SK-N-SH (cell line): ENCODE data around the gene TSSK6. TPM values are rescaled to one million over a fixed set of nuclear protein-coding genes. Genes with fewer than 3 reads are reported as not detected.

ENCODE experiments used
- CTCF ChIA-PET: fragments of 300-600, 350-600 bp; formaldehyde crosslinking; extraction: SDS; loops from one replicate; lab custom pipeline; 2021; lab: Yijun Ruan, JAX
- POLR2A ChIA-PET: fragments of 350-600 bp; sonication (Branson Sonifier 250); formaldehyde crosslinking; extraction: SDS; loops from one replicate; lab custom pipeline; 2020; ENCODE audit warnings: antibody characterized with exemption, inconsistent platforms; lab: Yijun Ruan, JAX
- DNase-seq: peaks from one replicate; pipeline ENCODE4 v3.0.0; 2012
- H2AFZ ChIP-seq: fragments of 200-600 bp; sonication (generic); 2 replicates; pipeline ENCODE4 v1.8.1; 2016; ENCODE audit warnings: antibody characterized with exemption, mild to moderate bottlenecking, low read depth
- H3F3A ChIP-seq: fragments of 200-600 bp; sonication (generic); replicated peaks from 2 replicates; pipeline ENCODE3; 2016; ENCODE audit warnings: antibody characterized with exemption, mild to moderate bottlenecking; ENCODE audit not compliant: insufficient read depth
- H3K27ac ChIP-seq, 2 experiments: fragments of 200-500 bp in 1 of 2; fragments of 200-600 bp in 1 of 2; sonication (Bioruptor generic) in 1 of 2; sonication (generic), shearing (Covaris generic) in 1 of 2; 2 replicates each; pipeline versions ENCODE4 v1.5.1 to v1.6.1; 2014 to 2016; ENCODE audit warnings: low read depth in 2 of 2, inconsistent platforms in 1 of 2, low read length in 1 of 2, mild to moderate bottlenecking in 1 of 2, mixed read lengths in 1 of 2
- H3K27me3 ChIP-seq: fragments of 200-600 bp; sonication (generic), shearing (Covaris generic); 2 replicates; pipeline ENCODE4 v1.6.1; 2016; ENCODE audit warnings: mixed run types; ENCODE audit not compliant: insufficient read depth
- H3K36me3 ChIP-seq, 2 experiments: fragments of 200-500 bp in 1 of 2; fragments of 200-600 bp in 1 of 2; sonication (Bioruptor generic) in 1 of 2; sonication (generic) in 1 of 2; replicated peaks in 1 of 2; 2 replicates each; pipeline versions ENCODE3 to v1.5.1; 2014 to 2016; ENCODE audit warnings: low read length in 1 of 2, mild to moderate bottlenecking in 1 of 2; ENCODE audit not compliant: insufficient read depth in 2 of 2, control insufficient read depth in 1 of 2
- H3K4me1 ChIP-seq, 2 experiments: fragments of 200-500 bp in 1 of 2; fragments of 200-600 bp in 1 of 2; sonication (Bioruptor generic) in 1 of 2; sonication (generic), shearing (Covaris generic) in 1 of 2; 2 replicates each; pipeline versions ENCODE4 v1.5.1 to v1.6.1; 2014 to 2016; ENCODE audit warnings: low read depth in 1 of 2, low read length in 1 of 2, mixed run types in 1 of 2; ENCODE audit not compliant: insufficient read depth in 2 of 2, control insufficient read depth in 1 of 2
- H3K4me2 ChIP-seq: fragments of 200-600 bp; sonication (generic), shearing (Covaris generic); 2 replicates; pipeline ENCODE4 v1.6.1; 2017; ENCODE audit warnings: mixed run types
- H3K4me3 ChIP-seq, 2 experiments: fragments of 200-500 bp in 1 of 2; fragments of 200-600 bp in 1 of 2; sonication (Bioruptor generic) in 1 of 2; sonication (generic), shearing (Covaris generic) in 1 of 2; 2 replicates each; pipeline versions ENCODE4 v1.5.1 to v1.8.1; 2014 to 2016; ENCODE audit warnings: low read depth in 2 of 2, inconsistent platforms in 1 of 2, low read length in 1 of 2, mild to moderate bottlenecking in 1 of 2, mixed read lengths in 1 of 2, moderate library complexity in 1 of 2
- H3K79me2 ChIP-seq: fragments of 200-600 bp; sonication (generic); 2 replicates; pipeline ENCODE4 v1.8.1; 2017; ENCODE audit warnings: mild to moderate bottlenecking; ENCODE audit not compliant: insufficient read depth
- H3K9ac ChIP-seq: fragments of 200-600 bp; sonication (generic); 2 replicates; pipeline ENCODE4 v1.6.1; 2017; ENCODE audit warnings: mixed run types
- H3K9me2 ChIP-seq: fragments of 200-600 bp; sonication (generic); 2 replicates; pipeline ENCODE4 v1.6.1; 2017; ENCODE audit warnings: mixed run types
- H3K9me3 ChIP-seq: fragments of 200-600 bp; sonication (generic); 2 replicates; pipeline ENCODE4 v1.6.1; 2017; ENCODE audit warnings: mixed run types, mild to moderate bottlenecking, moderate library complexity
- H4K20me1 ChIP-seq: fragments of 200-600 bp; sonication (generic); 2 replicates; pipeline ENCODE4 v1.6.1; 2017; ENCODE audit warnings: mild to moderate bottlenecking, mixed run types; ENCODE audit not compliant: insufficient read depth
- CHD2 ChIP-seq: fragments of 150-350 bp; IDR thresholded peaks from 2 replicates; pipeline ENCODE4 v1.6.1; 2018; ENCODE audit warnings: low read length; ENCODE audit not compliant: partially characterized antibody
- ELF1 ChIP-seq: IDR thresholded peaks from 2 replicates; pipeline ENCODE4 v1.4.0; 2012
- EP300 ChIP-seq, 2 experiments: IDR thresholded peaks; 2 replicates each; pipeline versions ENCODE4 v1.4.0 to v1.6.1; 2012; ENCODE audit warnings: borderline replicate concordance in 1 of 2, low read depth in 1 of 2, low read length in 1 of 2
- EZH2phosphoT487 ChIP-seq: fragments of 200-600 bp; sonication (generic); IDR thresholded peaks from 2 replicates; pipeline ENCODE4 v1.6.1; 2017; ENCODE audit warnings: low read depth, mixed run types, mild to moderate bottlenecking, antibody characterized with exemption, moderate library complexity, borderline replicate concordance
- FOSL2 ChIP-seq: IDR thresholded peaks from 2 replicates; pipeline ENCODE4 v1.4.0; 2012; ENCODE audit warnings: low read depth, mild to moderate bottlenecking, moderate library complexity, borderline replicate concordance
- FOXJ3 ChIP-seq: sonication (generic); formaldehyde crosslinking; IDR thresholded peaks from 2 replicates; pipeline ENCODE4 v1.5.1; 2020; ENCODE audit warnings: mild to moderate bottlenecking, missing genetic modification reagents
- GABPA ChIP-seq: IDR thresholded peaks from 2 replicates; pipeline ENCODE4 v1.4.0; 2012; ENCODE audit warnings: low read depth, mild to moderate bottlenecking
- MAX ChIP-seq: IDR thresholded peaks from 2 replicates; pipeline ENCODE4 v1.4.0; 2012; ENCODE audit warnings: low read depth
- MEF2A ChIP-seq: IDR thresholded peaks from 2 replicates; pipeline ENCODE4 v1.4.0; 2012; ENCODE audit warnings: low read depth, borderline replicate concordance
- NFIC ChIP-seq: IDR thresholded peaks from 2 replicates; pipeline ENCODE4 v1.4.0; 2012; ENCODE audit warnings: borderline replicate concordance
- NRF1 ChIP-seq: IDR thresholded peaks from 2 replicates; pipeline ENCODE4 v1.6.1; 2012; ENCODE audit warnings: low read depth, mild to moderate bottlenecking, low read length
- RAD21 ChIP-seq: IDR thresholded peaks from 2 replicates; pipeline ENCODE4 v1.6.1; 2012; ENCODE audit warnings: mild to moderate bottlenecking, low read length
- RXRA ChIP-seq: IDR thresholded peaks from 2 replicates; pipeline ENCODE4 v1.4.0; 2012; ENCODE audit warnings: low read depth, mild to moderate bottlenecking, borderline replicate concordance
- SIN3A ChIP-seq: IDR thresholded peaks from 2 replicates; pipeline ENCODE4 v1.6.1; 2012; ENCODE audit warnings: low read depth, mild to moderate bottlenecking, low read length, moderate library complexity, borderline replicate concordance
- SMC3 ChIP-seq: IDR thresholded peaks from 2 replicates; pipeline ENCODE4 v1.6.1; 2012; ENCODE audit warnings: low read depth, low read length, improper control_type of control experiment
- TAF1 ChIP-seq: IDR thresholded peaks from 2 replicates; pipeline ENCODE4 v1.6.1; 2012; ENCODE audit warnings: low read depth, mild to moderate bottlenecking, low read length, moderate library complexity, borderline replicate concordance
- TCF12 ChIP-seq: IDR thresholded peaks from 2 replicates; pipeline ENCODE4 v1.4.0; 2012
- TEAD4 ChIP-seq: IDR thresholded peaks from 2 replicates; pipeline ENCODE4 v1.4.0; 2012; ENCODE audit warnings: mild to moderate bottlenecking, borderline replicate concordance; ENCODE audit not compliant: insufficient read depth
- USF1 ChIP-seq: IDR thresholded peaks from 2 replicates; pipeline ENCODE4 v1.4.0; 2012; ENCODE audit warnings: low read depth, borderline replicate concordance
- USF2 ChIP-seq: fragments of 150-350 bp; IDR thresholded peaks from 2 replicates; pipeline ENCODE4 v1.6.1; 2017; ENCODE audit warnings: antibody characterized with exemption, low read length, low read depth, borderline replicate concordance
- ZBTB33 ChIP-seq: IDR thresholded peaks from 2 replicates; pipeline ENCODE4 v1.4.0; 2012; ENCODE audit warnings: low read depth, borderline replicate concordance
- WGBS: methylation state at CpG from one replicate; pipeline ENCODE4 v1.1.6; 2017; ENCODE audit warnings: low lambda C conversion rate; 5-methylcytosine and 5-hydroxymethylcytosine counted together
- polyA plus RNA-seq, 3 experiments: library from polyadenylated mRNA; depleted of rRNA; stranded (reverse); fragments of >200 nt; gene quantifications; 2 replicates each; pipeline ENCODE4 v1.2.3, GENCODE V29; 2012

TSSK6 gene
- polyA plus RNA-seq, 1 of the 3 experiments (the other 2 are of a cell fraction): 3.1 TPM

GRCh38 chr19:19493841-19494546 lies 21.4 kb downstream of the TSSK6 start:
- TF ChIP-seq EP300 (IDR thresholded peaks at IDR 0.05; ENCODE audit: borderline replicate concordance in 1 of 2, low read depth in 1 of 2, low read length in 1 of 2): no peak
- no peak for TF ChIP-seq FOXJ3 (CRISPR knock-in tag)
- TF ChIP-seq ELF1: no peak
- no peak for TF ChIP-seq USF1
- TF ChIP-seq SIN3A: no peak
- no peak for TF ChIP-seq RXRA
- TF ChIP-seq GABPA: no peak
- no peak for TF ChIP-seq TEAD4
- TF ChIP-seq SMC3: no peak
- POLR2A ChIA-PET: no interaction called here
- no peaks in the 10 kb centered on the region for H3K27me3 ChIP-seq
- peaks cover 4 to 44% of the 10 kb centered on the region in 2 experiments for H3K36me3 ChIP-seq
- DNase-seq: no peak
- H3K4me1 ChIP-seq: peaks cover 12 to 13% of the 10 kb centered on the region in 2 experiments
- no peaks in the 10 kb centered on the region for H3K9me3 ChIP-seq
- no peak overlapping the region for H3K4me2 ChIP-seq
- H3K9ac ChIP-seq: no peak overlapping the region
- WGBS: 89% methylated on average over 10 of the region's 15 CpGs
- H2AFZ ChIP-seq: no peak overlapping the region
- H3K27ac ChIP-seq: no peak overlapping the region
- H3F3A ChIP-seq: peaks cover 12% of the 10 kb centered on the region
- peaks cover 40% of the 10 kb centered on the region for H3K79me2 ChIP-seq
- CTCF ChIA-PET: interaction anchor here (0.6 to 9.7 kb wide), 5 partner anchors 11 to 298 kb away, joined by 3 to 172 read pairs (median 3); no protein-coding TSS in a partner anchor
- H3K4me3 ChIP-seq: no peak overlapping the region
- H4K20me1 ChIP-seq: no peaks in the 10 kb centered on the region
- H3K9me2 ChIP-seq: no peaks in the 10 kb centered on the region

GRCh38 chr19:19492026-19492610 lies 23.2 kb downstream of the TSSK6 start:
- Histone ChIP-seq H3K9me3 (no peaks in the 10 kb centered on the region), H3K4me1 (peaks cover 23 to 31% of the 10 kb centered on the region in 2 experiments), H3K79me2 (peaks cover 44% of the 10 kb centered on the region), H3K4me3 (no peak overlapping the region), H2AFZ (no peak overlapping the region), H4K20me1 (no peaks in the 10 kb centered on the region), H3F3A (peaks cover 21% of the 10 kb centered on the region), H3K9ac (no peak overlapping the region), H3K36me3 (peaks cover 4 to 33% of the 10 kb centered on the region in 2 experiments), H3K27ac (no peak overlapping the region), H3K9me2 (no peaks in the 10 kb centered on the region), H3K27me3 (no peaks in the 10 kb centered on the region), H3K4me2 (no peak overlapping the region)
- POLR2A ChIA-PET: no interaction called here
- no peak for DNase-seq
- TF ChIP-seq EZH2phosphoT487 (no peak), USF2 (no peak), ZBTB33 (no peak), TCF12 (no peak), MEF2A (no peak), NFIC (no peak), ELF1 (no peak), TEAD4 (no peak), CHD2 (no peak), FOSL2 (no peak), RAD21 (no peak), TAF1 (no peak), RXRA (no peak), MAX (no peak), NRF1 (no peak)
- 93% methylated on average over 10 of the region's 21 CpGs for WGBS
- CTCF ChIA-PET: interaction anchor here (1.1 to 9.7 kb wide), 11 partner anchors 12 to 306 kb away, joined by 3 to 172 read pairs (median 9); no protein-coding TSS in a partner anchor
